SK-N-MC (cell line): ENCODE data around the gene EIF4B.
A peak's percentile ranks its signal among the peaks of the same experiment; 100 is the strongest.

Source experiments
- DNase-seq: peaks from one replicate; pipeline ENCODE4 v3.0.0-alpha.2; 2011; ENCODE audit warnings: low read depth, low spot score
- H3K27ac ChIP-seq: fragments of 200-600 bp; sonication (generic); 2 replicates; pipeline ENCODE4 v1.5.1; 2016; ENCODE audit warnings: mixed run types
- H3K36me3 ChIP-seq: fragments of 200-600 bp; sonication (generic); 2 replicates; pipeline ENCODE4 v1.6.1; 2017; ENCODE audit warnings: antibody characterized with exemption, low read length, mixed read lengths; ENCODE audit not compliant: insufficient read depth
- H3K4me3 ChIP-seq: fragments of 200-600 bp; sonication (generic); 2 replicates; pipeline ENCODE4 v1.5.1; 2016
- H3K9ac ChIP-seq: fragments of 200-600 bp; sonication (generic); 2 replicates; pipeline ENCODE4 v1.8.0; 2017; ENCODE audit warnings: mixed run types, mixed read lengths; ENCODE audit not compliant: insufficient read length
- H3K9me3 ChIP-seq: fragments of 200-600 bp; sonication (generic); 2 replicates; pipeline ENCODE4 v1.6.1; 2017; ENCODE audit warnings: low read depth, mild to moderate bottlenecking, antibody characterized with exemption, low read length, moderate library complexity, mixed read lengths
- EZH2 ChIP-seq: fragments of 200-600 bp; sonication (generic); IDR thresholded peaks from one replicate; pipeline ENCODE4 v1.6.1; 2017; ENCODE audit warnings: antibody characterized with exemption
- FOXP2 ChIP-seq: optimal IDR thresholded peaks from 2 replicates; pipeline ENCODE3; 2011; ENCODE audit warnings: mild to moderate bottlenecking, moderate library complexity; ENCODE audit not compliant: insufficient read depth; ENCODE audit errors: extremely low read length, control extremely low read depth
- POLR2AphosphoS5 ChIP-seq: IDR thresholded peaks from 2 replicates; pipeline ENCODE4 v1.6.1; 2012; ENCODE audit warnings: mild to moderate bottlenecking, low read depth, low read length, borderline replicate concordance

Gene EIF4B

DNA sequence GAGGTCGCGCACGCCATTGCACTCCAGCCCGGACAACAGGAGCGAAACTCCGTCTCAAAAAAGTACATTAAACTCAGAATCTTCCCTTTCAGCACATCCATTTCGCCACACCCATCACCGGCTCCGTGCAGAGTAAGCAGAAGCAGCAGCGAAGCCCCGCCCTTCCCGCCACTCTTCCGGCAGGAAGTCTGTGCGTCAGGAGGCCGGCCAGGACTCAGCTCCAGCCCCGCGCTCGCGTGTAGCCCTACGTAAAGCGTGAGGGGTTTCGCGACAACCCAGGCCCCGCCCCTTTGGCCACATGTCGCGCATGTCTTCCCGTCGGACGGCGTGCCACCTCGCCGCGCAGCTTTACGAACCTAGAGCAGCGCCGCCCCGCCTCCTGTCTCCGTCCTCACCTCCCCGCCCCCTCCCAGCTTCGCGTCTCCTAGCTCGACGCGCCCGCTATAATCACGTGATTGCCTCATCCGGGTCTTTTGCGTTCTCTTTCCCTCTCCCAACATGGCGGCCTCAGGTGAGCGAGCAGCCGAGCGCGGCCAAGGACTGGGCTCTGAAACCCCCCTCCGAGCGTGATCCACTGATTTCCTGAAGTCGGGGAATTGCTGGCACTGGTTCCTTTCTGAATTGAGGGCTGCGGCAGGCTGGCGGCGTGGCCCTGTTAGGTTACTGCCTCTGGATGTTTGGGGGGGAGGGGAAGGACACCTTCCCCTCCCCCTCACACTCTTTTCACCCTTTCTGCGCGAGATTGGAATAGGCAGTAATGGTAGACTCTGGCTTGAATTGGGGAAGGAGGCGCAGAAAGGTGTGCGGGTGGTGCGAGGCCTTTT, at the start of gene EIF4B:
EIF4B (plus strand) TSS at position 471 of the 824 bp plus-strand sequence; CDS start at position 499, 28 bp downstream.
- Histone ChIP-seq H3K36me3 (peaks cover 39% of the 10 kb centered on the region), H3K9ac (peak within 1 kb of the TSS; percentile 99), H3K4me3 (peak within 1 kb of the TSS; percentile 98), H3K27ac (peak within 1 kb of the TSS; percentile 99), H3K9me3 (no peaks in the 10 kb centered on the region)
- DNase-seq: peak; percentile 97
- TF ChIP-seq POLR2AphosphoS5 (peak; percentile 70), FOXP2 (peak; percentile 64), EZH2 (no peak)

- DNase-seq: no peak
- Histone ChIP-seq H3K27ac (no peak overlapping the region), H3K36me3 (peaks cover 12% of the 10 kb centered on the region), H3K9ac (no peak overlapping the region), H3K9me3 (no peaks in the 10 kb centered on the region), H3K4me3 (no peak overlapping the region)
- TF ChIP-seq FOXP2: no peak
- no peak for TF ChIP-seq EZH2
- TF ChIP-seq POLR2AphosphoS5: no peak
These were observed 49.3 kb upstream of the EIF4B start for GRCh38 chr12:52956987-52957386.

GRCh38 chr12:52964556-52965336, 41.5 kb upstream of the EIF4B start:
- H3K4me3 ChIP-seq: no peak overlapping the region
- H3K36me3 ChIP-seq: no peaks in the 10 kb centered on the region
- DNase-seq: no peak
- TF ChIP-seq POLR2AphosphoS5 (no peak), FOXP2 (no peak), EZH2 (no peak)
- H3K27ac ChIP-seq: peak overlapping the region; percentile 57; the same call in 1 of the 2 replicates
- no peaks in the 10 kb centered on the region for H3K9me3 ChIP-seq
- H3K9ac ChIP-seq: no peak overlapping the region

- H3K9ac ChIP-seq: no peak overlapping the region
- TF ChIP-seq POLR2AphosphoS5 (no peak), EZH2 (no peak), FOXP2 (no peak)
- no peak overlapping the region for H3K27ac ChIP-seq
- no peaks in the 10 kb centered on the region for H3K9me3 ChIP-seq
- no peak overlapping the region for H3K4me3 ChIP-seq
- H3K36me3 ChIP-seq: no peaks in the 10 kb centered on the region
- DNase-seq: no peak
These were observed 40.9 kb upstream of the EIF4B start for GRCh38 chr12:52965337-52965731.

DNA sequence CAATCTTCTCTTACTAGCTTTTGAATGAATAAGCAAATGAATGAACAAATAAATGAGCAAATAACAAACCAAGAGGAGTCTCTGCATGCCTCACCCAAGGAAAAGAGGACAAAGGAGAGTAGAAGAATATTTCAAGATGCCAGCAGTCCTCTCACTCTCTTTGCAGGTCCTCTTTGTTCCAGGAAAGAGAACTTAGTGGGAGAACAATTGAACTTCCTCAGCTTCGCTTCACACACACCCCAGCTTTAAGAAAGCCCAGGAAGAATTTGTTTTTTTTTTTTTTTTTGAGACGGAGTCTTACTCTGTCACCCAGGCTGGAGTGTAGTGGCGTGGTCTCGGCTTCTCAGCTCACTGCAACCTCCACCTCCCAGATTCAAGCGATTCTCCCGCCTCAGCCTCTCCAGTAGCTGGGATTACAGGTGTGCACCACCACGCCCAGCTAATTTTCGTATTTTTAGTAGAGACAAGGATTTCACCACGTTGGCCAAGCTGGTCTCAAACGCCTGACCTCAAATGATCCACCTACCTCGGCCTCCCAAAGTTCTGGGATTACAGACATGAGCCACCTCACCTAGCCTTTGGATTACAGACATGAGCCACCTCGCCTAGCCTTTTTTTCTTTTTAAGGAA, 37.0 kb upstream of the EIF4B start:
- Histone ChIP-seq H3K9me3 (no peaks in the 10 kb centered on the region), H3K27ac (peak overlapping the region; percentile 77), H3K36me3 (no peaks in the 10 kb centered on the region), H3K4me3 (no peak overlapping the region), H3K9ac (peak overlapping the region; percentile 29)
- TF ChIP-seq FOXP2: no peak
- TF ChIP-seq EZH2: no peak
- no peak for TF ChIP-seq POLR2AphosphoS5
- DNase-seq: no peak

GRCh38 chr12:52969828-52970569, 36.3 kb upstream of the EIF4B start:
- Histone ChIP-seq H3K27ac (peak overlapping the region; percentile 77), H3K9me3 (no peaks in the 10 kb centered on the region), H3K9ac (peak overlapping the region; percentile 29), H3K36me3 (no peaks in the 10 kb centered on the region), H3K4me3 (no peak overlapping the region)
- TF ChIP-seq EZH2: no peak
- TF ChIP-seq POLR2AphosphoS5: no peak
- no peak for TF ChIP-seq FOXP2
- no peak for DNase-seq

GRCh38 chr12:52971679-52972329, 34.5 kb upstream of the EIF4B start:
- Histone ChIP-seq H3K4me3 (no peak overlapping the region), H3K9me3 (no peaks in the 10 kb centered on the region), H3K27ac (peak overlapping the region; percentile 94), H3K9ac (peak overlapping the region; percentile 55), H3K36me3 (no peaks in the 10 kb centered on the region)
- no peak for DNase-seq
- TF ChIP-seq EZH2 (no peak), FOXP2 (no peak), POLR2AphosphoS5 (no peak)
